DND-41 (cell line): ENCODE results near the gene HUNK.

ENCODE experiments used
- EZH2 ChIP-seq: IDR thresholded peaks from 3 replicates; pipeline ENCODE4 v1.6.1; 2012; ENCODE audit warnings: borderline replicate concordance, low read depth, mild to moderate bottlenecking, moderate library complexity, low read length, inconsistent platforms; ENCODE audit not compliant: severe bottlenecking
- TF ChIP-seq, protein P1 (sequence below): IDR thresholded peaks from 2 replicates; pipeline ENCODE4 v1.5.1; 2012; ENCODE audit warnings: borderline replicate concordance, low read length, moderate library complexity, mild to moderate bottlenecking; ENCODE audit not compliant: poor library complexity, severe bottlenecking; ENCODE audit errors: extremely low read depth

DNA sequence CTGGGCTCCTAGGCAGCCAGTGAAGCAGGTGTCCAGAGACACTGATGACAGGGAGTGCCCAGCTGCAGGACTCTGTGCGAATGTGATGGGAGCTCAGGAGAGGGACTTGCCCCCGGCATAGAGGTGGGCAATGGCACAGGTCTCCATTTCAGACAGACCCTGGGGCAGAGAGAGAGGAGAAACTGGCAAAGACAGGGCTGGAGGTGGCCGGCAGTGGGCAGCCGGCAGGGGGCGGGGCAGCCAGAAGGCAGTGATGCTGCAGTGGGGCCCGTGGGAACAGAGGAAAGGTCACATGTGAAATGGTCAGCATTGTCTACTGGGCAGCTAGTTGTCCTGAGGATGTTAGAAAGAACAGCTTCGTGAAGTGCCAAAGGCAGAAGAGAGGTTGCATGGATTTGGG is 112.6 kb downstream of the HUNK start:
- TF ChIP-seq, protein P1, sequence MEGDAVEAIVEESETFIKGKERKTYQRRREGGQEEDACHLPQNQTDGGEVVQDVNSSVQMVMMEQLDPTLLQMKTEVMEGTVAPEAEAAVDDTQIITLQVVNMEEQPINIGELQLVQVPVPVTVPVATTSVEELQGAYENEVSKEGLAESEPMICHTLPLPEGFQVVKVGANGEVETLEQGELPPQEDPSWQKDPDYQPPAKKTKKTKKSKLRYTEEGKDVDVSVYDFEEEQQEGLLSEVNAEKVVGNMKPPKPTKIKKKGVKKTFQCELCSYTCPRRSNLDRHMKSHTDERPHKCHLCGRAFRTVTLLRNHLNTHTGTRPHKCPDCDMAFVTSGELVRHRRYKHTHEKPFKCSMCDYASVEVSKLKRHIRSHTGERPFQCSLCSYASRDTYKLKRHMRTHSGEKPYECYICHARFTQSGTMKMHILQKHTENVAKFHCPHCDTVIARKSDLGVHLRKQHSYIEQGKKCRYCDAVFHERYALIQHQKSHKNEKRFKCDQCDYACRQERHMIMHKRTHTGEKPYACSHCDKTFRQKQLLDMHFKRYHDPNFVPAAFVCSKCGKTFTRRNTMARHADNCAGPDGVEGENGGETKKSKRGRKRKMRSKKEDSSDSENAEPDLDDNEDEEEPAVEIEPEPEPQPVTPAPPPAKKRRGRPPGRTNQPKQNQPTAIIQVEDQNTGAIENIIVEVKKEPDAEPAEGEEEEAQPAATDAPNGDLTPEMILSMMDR, result no peak
- no peak for TF ChIP-seq EZH2
